ENCODE data around the gene CHST13.

The CHST13 gene

GRCh38 chr3:126509597-126510307 is 14.2 kb upstream of the CHST13 start:
- DNase-seq (ENCODE audit: low read depth), result no peak

GRCh38 chr3:126510308-126510910 is 13.5 kb upstream of the CHST13 start:
- no peak for DNase-seq (ENCODE audit: low read depth)

- no peak for DNase-seq (ENCODE audit: low read depth)
These were observed 12.7 kb upstream of the CHST13 start for GRCh38 chr3:126511291-126511690.

- no peak for DNase-seq (ENCODE audit: low read depth)
These were observed 11.9 kb upstream of the CHST13 start for GRCh38 chr3:126512026-126512425.

- DNase-seq (ENCODE audit: low read depth), result no peak
These were observed 10.9 kb upstream of the CHST13 start for GRCh38 chr3:126512916-126513650.

GRCh38 chr3:126514161-126514560 is 9.8 kb upstream of the CHST13 start:
- no peak for DNase-seq (ENCODE audit: low read depth)

GRCh38 chr3:126515066-126515706 is 8.8 kb upstream of the CHST13 start:
- no peak for DNase-seq (ENCODE audit: low read depth)

- DNase-seq (ENCODE audit: low read depth), result no peak
These were observed 7.6 kb upstream of the CHST13 start for GRCh38 chr3:126516152-126516935.

- DNase-seq (ENCODE audit: low read depth), result no peak
These were observed 7.0 kb upstream of the CHST13 start for GRCh38 chr3:126516936-126517290.

GRCh38 chr3:126517291-126517951 is 6.5 kb upstream of the CHST13 start, which contains the start of gene UROC1:
UROC1 (minus strand) TSS chr3:126517773; CDS start chr3:126517719, 54 bp downstream.
- no peak for DNase-seq (ENCODE audit: low read depth)

GRCh38 chr3:126517986-126518778 is 5.8 kb upstream of the CHST13 start:
- no peak for DNase-seq (ENCODE audit: low read depth)

GRCh38 chr3:126518779-126519177 is 5.2 kb upstream of the CHST13 start:
- no peak for DNase-seq (ENCODE audit: low read depth)

- DNase-seq (ENCODE audit: low read depth), result no peak
These were observed 4.2 kb upstream of the CHST13 start for GRCh38 chr3:126519506-126520455.

GRCh38 chr3:126521122-126521891 is 2.6 kb upstream of the CHST13 start:
- DNase-seq (ENCODE audit: low read depth), result no peak

- peak; percentile 12 for DNase-seq (ENCODE audit: low read depth)
These were observed 1.6 kb upstream of the CHST13 start for GRCh38 chr3:126522363-126522788.

- DNase-seq (ENCODE audit: low read depth), result no peak
These were observed 554 bp downstream of the CHST13 start for GRCh38 chr3:126524429-126524988.

- no peak for DNase-seq (ENCODE audit: low read depth)
These were observed 1.3 kb downstream of the CHST13 start for GRCh38 chr3:126525091-126525852.
